Esophagus muscularis mucosa (tissue), 4 donors: Measurements from ENCODE around the gene TIAL1.
A peak's percentile ranks its signal among the peaks of the same experiment; 100 is the strongest.

ENCODE experiments used
- EP300 ChIP-seq: sonication (generic); formaldehyde crosslinking; IDR thresholded peaks from one replicate; pipeline ENCODE4 v1.6.1; 2017; ENCODE audit warnings: antibody characterized with exemption
- POLR2A ChIP-seq: fragments of 450-650 bp; IDR thresholded peaks from one replicate; pipeline ENCODE4 v1.6.1; 2017; ENCODE audit warnings: antibody characterized with exemption, moderate library complexity, mild to moderate bottlenecking, low read depth
- POLR2AphosphoS5 ChIP-seq, 2 donors: sonication (generic); formaldehyde crosslinking; IDR thresholded peaks; one replicate each; pipeline ENCODE4 v1.6.1; 2017; ENCODE audit warnings: antibody characterized with exemption in 2 of 2
- TF ChIP-seq, protein P1 (sequence below), 3 experiments: fragments of 200-600 bp in 2 of 3; fragments of 450-650 bp in 1 of 3; sonication (generic) in 2 of 3; IDR thresholded peaks; one replicate each; pipeline ENCODE4 v1.5.1; 2017 to 2019; ENCODE audit warnings: antibody characterized with exemption in 3 of 3, mild to moderate bottlenecking in 2 of 3, moderate library complexity in 1 of 3

DNA sequence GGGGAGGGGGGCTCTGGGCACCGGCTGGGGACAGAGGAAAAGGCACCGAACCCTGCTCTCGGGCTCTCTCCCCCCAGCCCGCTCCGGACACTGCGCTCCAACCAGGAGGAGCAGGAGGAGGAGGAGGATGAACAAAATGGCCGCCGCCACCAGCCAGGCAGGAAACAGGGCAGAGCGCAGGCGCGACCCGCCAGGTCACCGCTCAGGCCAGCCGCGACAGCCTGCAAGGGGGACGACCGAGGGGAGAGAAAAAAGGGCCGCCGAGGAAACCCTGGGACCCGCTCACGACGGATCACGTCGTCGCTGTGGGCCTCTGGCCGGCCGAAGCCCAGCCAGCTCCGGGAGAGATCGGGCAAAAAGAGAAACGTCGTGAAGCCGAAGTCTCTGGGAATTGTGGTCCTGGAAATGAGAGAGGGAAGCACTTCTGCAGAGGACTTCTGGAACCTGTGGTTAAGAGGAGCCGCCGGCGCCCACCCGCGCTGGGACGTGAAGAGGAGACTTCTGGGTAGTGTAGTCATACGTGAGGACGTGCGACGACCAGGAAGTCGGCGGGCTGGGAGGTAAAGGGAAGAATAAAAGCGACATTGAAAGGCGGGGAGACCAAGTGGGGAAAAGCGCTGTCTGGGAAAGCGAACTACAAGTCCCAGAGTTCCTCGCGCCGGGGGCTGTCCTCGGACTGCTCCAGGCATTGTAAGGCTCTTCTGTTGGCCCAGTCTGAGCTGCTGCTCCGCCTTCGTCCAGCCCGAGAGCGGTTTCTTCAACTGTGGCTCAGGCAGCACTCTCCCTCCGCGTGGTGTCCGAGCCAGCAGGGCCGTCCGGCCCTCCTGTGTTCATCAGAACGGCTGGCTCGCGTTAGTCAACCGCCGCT lies at the start of gene TIAL1:
- TF ChIP-seq, protein P1, sequence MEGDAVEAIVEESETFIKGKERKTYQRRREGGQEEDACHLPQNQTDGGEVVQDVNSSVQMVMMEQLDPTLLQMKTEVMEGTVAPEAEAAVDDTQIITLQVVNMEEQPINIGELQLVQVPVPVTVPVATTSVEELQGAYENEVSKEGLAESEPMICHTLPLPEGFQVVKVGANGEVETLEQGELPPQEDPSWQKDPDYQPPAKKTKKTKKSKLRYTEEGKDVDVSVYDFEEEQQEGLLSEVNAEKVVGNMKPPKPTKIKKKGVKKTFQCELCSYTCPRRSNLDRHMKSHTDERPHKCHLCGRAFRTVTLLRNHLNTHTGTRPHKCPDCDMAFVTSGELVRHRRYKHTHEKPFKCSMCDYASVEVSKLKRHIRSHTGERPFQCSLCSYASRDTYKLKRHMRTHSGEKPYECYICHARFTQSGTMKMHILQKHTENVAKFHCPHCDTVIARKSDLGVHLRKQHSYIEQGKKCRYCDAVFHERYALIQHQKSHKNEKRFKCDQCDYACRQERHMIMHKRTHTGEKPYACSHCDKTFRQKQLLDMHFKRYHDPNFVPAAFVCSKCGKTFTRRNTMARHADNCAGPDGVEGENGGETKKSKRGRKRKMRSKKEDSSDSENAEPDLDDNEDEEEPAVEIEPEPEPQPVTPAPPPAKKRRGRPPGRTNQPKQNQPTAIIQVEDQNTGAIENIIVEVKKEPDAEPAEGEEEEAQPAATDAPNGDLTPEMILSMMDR (IDR thresholded peaks at IDR 0.05) = peak in 1 of 3 experiments; percentile 10
- TF ChIP-seq POLR2AphosphoS5 (IDR thresholded peaks at IDR 0.05) = peak; percentile 87 to 93
- peak; percentile 45 for TF ChIP-seq POLR2A
- TF ChIP-seq EP300 = no peak
